CD14-positive monocyte (primary cell): ENCODE results near the gene EIF3K. TPM values are rescaled to one million over a fixed set of nuclear protein-coding genes. Genes with fewer than 3 reads are reported as not detected.
A peak's percentile ranks its signal among the peaks of the same experiment; 100 is the strongest.

Experiments used
- DNase-seq, 3 donors: peaks; one replicate each; pipeline ENCODE4 v3.0.0-alpha.2; 2011 to 2022
- H2AFZ ChIP-seq: 2 replicates; pipeline ENCODE4 v1.6.0; 2012; ENCODE audit warnings: mild to moderate bottlenecking, low read depth, low read length, inconsistent platforms; ENCODE audit not compliant: insufficient read depth, poor library complexity, severe bottlenecking
- H3K27ac ChIP-seq, 2 donors: 1 replicate in 1 of 2; 2 replicates in 1 of 2; pipeline ENCODE4 v1.5.1; 2012 to 2013; ENCODE audit warnings: low read length in 2 of 2, control low read depth in 1 of 2, inconsistent platforms in 1 of 2, low read depth in 1 of 2, mild to moderate bottlenecking in 1 of 2
- H3K27me3 ChIP-seq, 2 donors: one replicate each; pipeline versions ENCODE4 v1.6.0 to v1.6.1; 2011 to 2013; ENCODE audit warnings: low read length in 2 of 2; ENCODE audit not compliant: control insufficient read depth in 2 of 2, insufficient read depth in 2 of 2
- H3K36me3 ChIP-seq, 2 donors: replicated peaks in 1 of 2; 1 replicate in 1 of 2; 2 replicates in 1 of 2; pipeline versions ENCODE4 v1.5.1 to v1.6.1; 2012 to 2013; ENCODE audit warnings: low read length in 2 of 2, control low read depth in 1 of 2, inconsistent platforms in 1 of 2, mild to moderate bottlenecking in 1 of 2; ENCODE audit not compliant: insufficient read depth in 2 of 2, control insufficient read depth in 1 of 2
- H3K4me1 ChIP-seq, 2 donors: 1 replicate in 1 of 2; 2 replicates in 1 of 2; pipeline versions ENCODE4 v1.5.1 to v1.6.1; 2012 to 2013; ENCODE audit warnings: low read length in 2 of 2, control low read depth in 1 of 2, inconsistent platforms in 1 of 2, mild to moderate bottlenecking in 1 of 2, moderate library complexity in 1 of 2; ENCODE audit not compliant: insufficient read depth in 2 of 2, control insufficient read depth in 1 of 2
- H3K4me2 ChIP-seq: replicated peaks from 2 replicates; pipeline ENCODE3; 2012; ENCODE audit warnings: low read length, moderate library complexity, mild to moderate bottlenecking; ENCODE audit not compliant: poor library complexity, severe bottlenecking; ENCODE audit errors: extremely low read depth
- H3K4me3 ChIP-seq, 3 experiments: fragments of 200-600 bp in 1 of 3; sonication (generic) in 1 of 3; replicated peaks in 1 of 3; 1 replicate in 2 of 3; 2 replicates in 1 of 3; pipeline ENCODE4 v1.5.1; 2011 to 2013; ENCODE audit warnings: low read length in 3 of 3, mild to moderate bottlenecking in 3 of 3, control low read depth in 2 of 3, low read depth in 2 of 3, inconsistent platforms in 1 of 3, moderate library complexity in 1 of 3
- H3K79me2 ChIP-seq: 2 replicates; pipeline ENCODE4 v1.6.0; 2012; ENCODE audit warnings: mild to moderate bottlenecking, control low read depth, inconsistent platforms, low read length, moderate library complexity; ENCODE audit not compliant: insufficient read depth
- H3K9ac ChIP-seq: 2 replicates; pipeline ENCODE4 v1.6.0; 2017; ENCODE audit warnings: low read length, mild to moderate bottlenecking; ENCODE audit not compliant: insufficient read depth, poor library complexity, severe bottlenecking
- H3K9me3 ChIP-seq, 2 donors: replicated peaks in 1 of 2; 1 replicate in 1 of 2; 2 replicates in 1 of 2; pipeline versions ENCODE4 v1.5.1 to v1.6.1; 2012 to 2013; ENCODE audit warnings: low read length in 2 of 2, control low read depth in 1 of 2; ENCODE audit not compliant: control insufficient read depth in 1 of 2, insufficient read depth in 1 of 2
- H4K20me1 ChIP-seq: 2 replicates; pipeline ENCODE4 v1.6.0; 2012; ENCODE audit warnings: mild to moderate bottlenecking, low read length, control low read depth, moderate library complexity; ENCODE audit not compliant: insufficient read depth
- H3K27ac Mint-ChIP-seq, 7 donors: one replicate each; pipeline ENCODE4 v1.8.0; 2020; ENCODE audit warnings: mild to moderate bottlenecking in 7 of 7, mixed read lengths in 7 of 7, moderate library complexity in 6 of 7, inconsistent platforms in 2 of 7
- H3K27me3 Mint-ChIP-seq, 3 donors: one replicate each; pipeline ENCODE4 v1.8.0; 2021 to 2022; ENCODE audit warnings: low read depth in 3 of 3, mild to moderate bottlenecking in 3 of 3, mixed read lengths in 3 of 3, moderate library complexity in 3 of 3, inconsistent platforms in 1 of 3
- H3K36me3 Mint-ChIP-seq, 2 donors: one replicate each; pipeline ENCODE4 v1.8.0; 2020; ENCODE audit warnings: mixed read lengths in 2 of 2, inconsistent platforms in 1 of 2, mild to moderate bottlenecking in 1 of 2
- H3K4me1 Mint-ChIP-seq: one replicate; pipeline ENCODE4 v1.8.0; 2020; ENCODE audit warnings: mild to moderate bottlenecking, mixed read lengths
- H3K4me3 Mint-ChIP-seq, 2 donors: one replicate each; pipeline ENCODE4 v1.8.0; 2020; ENCODE audit warnings: mild to moderate bottlenecking in 2 of 2, mixed read lengths in 2 of 2, moderate library complexity in 1 of 2
- H3K9me3 Mint-ChIP-seq, 7 donors: one replicate each; pipeline ENCODE4 v1.8.0; 2020 to 2022; ENCODE audit warnings: mixed read lengths in 7 of 7, mild to moderate bottlenecking in 6 of 7, moderate library complexity in 6 of 7, inconsistent platforms in 2 of 7
- CTCF ChIP-seq: fragments of 200-600 bp; IDR thresholded peaks from one replicate; pipeline ENCODE4 v1.8.0; 2022; ENCODE audit warnings: antibody characterized with exemption, mild to moderate bottlenecking
- WGBS: methylation state at CpG from one replicate; pipeline ENCODE4 v1.1.5; 2013; ENCODE audit warnings: missing lambda C conversion rate; ENCODE audit not compliant: insufficient coverage; 5-methylcytosine and 5-hydroxymethylcytosine counted together
- intact Hi-C, 2 donors: fragments of 100-400 bp; cut with micrococcal nuclease; formaldehyde crosslinking; loops; one replicate each; pipeline versions ENCODE4 v1.15.0 to v1.15.1; 2023
- polyA plus RNA-seq, 3 donors: library from polyadenylated mRNA; depleted of rRNA in 1 of 3; unstranded in 2 of 3; stranded (reverse) in 1 of 3; fragments of 300-500 nt in 2 of 3; fragments of >200 nt in 1 of 3; fragmentation: Illumina TruSeq in 2 of 3; gene quantifications; 1 replicate in 2 of 3; 2 replicates in 1 of 3; pipeline ENCODE4 v1.2.3, GENCODE V29; 2012 to 2021

Gene EIF3K
- polyA plus RNA-seq, 3 donors: 326 to 1,088 (median 381) TPM

- H3K4me2 ChIP-seq: no peak overlapping the region
- H3K36me3 Mint-ChIP-seq: no peaks in the 10 kb centered on the region
- H4K20me1 ChIP-seq: no peaks in the 10 kb centered on the region
- intact Hi-C loops: no loop called here
- 93% methylated on average over 12 of the region's 15 CpGs for WGBS
- no peak overlapping the region for H3K4me3 Mint-ChIP-seq
- H3K36me3 ChIP-seq: no peaks in the 10 kb centered on the region
- no peak overlapping the region for H2AFZ ChIP-seq
- H3K9ac ChIP-seq: no peak overlapping the region
- no peaks in the 10 kb centered on the region for H3K9me3 ChIP-seq
- no peak for DNase-seq
- peaks cover 0 to 2% (median 0%) of the 10 kb centered on the region in 7 donors for H3K9me3 Mint-ChIP-seq
- no peaks in the 10 kb centered on the region for H3K27me3 ChIP-seq
- H3K27ac Mint-ChIP-seq: no peak overlapping the region
- peaks cover 36% of the 10 kb centered on the region for H3K4me1 Mint-ChIP-seq
- H3K79me2 ChIP-seq: no peaks in the 10 kb centered on the region
- no peak for TF ChIP-seq CTCF
- no peak overlapping the region for H3K27ac ChIP-seq
- peaks cover 38 to 42% of the 10 kb centered on the region in 2 donors for H3K4me1 ChIP-seq
- H3K27me3 Mint-ChIP-seq: peaks cover 0 to 5% (median 0%) of the 10 kb centered on the region in 3 donors
- H3K4me3 ChIP-seq: no peak overlapping the region
Measured at GRCh38 chr19:38580080-38580479, 38.9 kb upstream of the EIF3K start.

DNA sequence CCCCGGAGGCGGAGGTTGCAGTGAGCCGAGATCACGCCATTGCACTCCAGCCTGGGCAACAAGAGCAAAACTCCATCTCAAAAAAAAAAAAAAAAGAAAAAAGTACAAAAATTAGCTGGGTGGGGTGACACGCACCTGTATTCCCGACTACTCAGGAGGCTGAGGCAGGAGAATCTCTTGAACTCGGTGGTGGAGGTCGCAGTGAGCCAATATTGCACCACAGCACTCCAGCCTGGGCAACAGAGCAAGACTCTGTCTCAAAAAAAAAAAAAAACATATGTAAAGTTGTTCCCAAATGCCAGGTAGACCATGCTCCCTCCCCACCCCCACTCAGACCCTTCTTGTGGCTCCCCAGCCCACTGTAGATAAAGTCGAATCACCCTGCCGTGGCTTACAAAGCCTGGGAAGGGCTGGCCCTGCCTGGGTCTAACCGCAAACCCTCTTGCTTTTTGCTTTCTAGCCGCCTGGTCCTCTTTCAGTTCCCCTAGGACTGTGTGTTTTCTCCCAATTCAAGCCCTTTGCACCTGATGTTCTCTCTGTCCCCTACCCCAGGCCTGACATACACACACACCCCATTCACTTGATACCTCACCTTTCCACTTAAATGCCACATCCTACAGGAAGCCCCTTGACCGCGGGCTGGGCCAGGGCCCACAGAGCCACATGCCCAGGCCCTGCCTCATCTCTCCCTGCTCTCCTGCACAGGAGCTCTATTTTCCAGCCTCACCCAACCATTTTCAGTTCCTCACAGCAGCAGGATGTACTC lies 35.6 kb upstream of the EIF3K start:
- TF ChIP-seq CTCF: no peak
- Histone ChIP-seq H3K9ac (peak overlapping the region; percentile 57), H3K27me3 (no peaks in the 10 kb centered on the region), H3K27ac (peak overlapping the region; percentile 46 to 47), H3K4me1 (peaks cover 33 to 38% of the 10 kb centered on the region in 2 donors), H3K36me3 (peaks cover 8 to 22% of the 10 kb centered on the region in 2 donors), H4K20me1 (no peaks in the 10 kb centered on the region), H3K4me2 (peak overlapping the region; percentile 52), H3K79me2 (no peaks in the 10 kb centered on the region), H3K4me3 (peak overlapping the region in 1 of 3 experiments; percentile 2), H2AFZ (peak overlapping the region; percentile 46), H3K9me3 (no peaks in the 10 kb centered on the region)
- peak; percentile 8 to 19 (median 12) for DNase-seq
- H3K4me3 Mint-ChIP-seq: peak overlapping the region; percentile 54 to 79
- peaks cover 0 to 2% (median 0%) of the 10 kb centered on the region in 7 donors for H3K9me3 Mint-ChIP-seq
- H3K4me1 Mint-ChIP-seq: peaks cover 35% of the 10 kb centered on the region
- WGBS: 6% methylated on average over 6 of the region's 14 CpGs
- intact Hi-C loops: no loop called here
- H3K27ac Mint-ChIP-seq: peak overlapping the region; percentile 18 to 85 (median 61)
- H3K36me3 Mint-ChIP-seq: peaks cover 13 to 20% of the 10 kb centered on the region in 2 donors
- peaks cover 0 to 4% (median 2%) of the 10 kb centered on the region in 3 donors for H3K27me3 Mint-ChIP-seq
